GM12801 (cell line): ENCODE results near the gene LACTB.

ENCODE experiments used
- TF ChIP-seq, protein P1 (sequence below): IDR thresholded peaks from one replicate; pipeline ENCODE4 v1.5.1; 2011; ENCODE audit warnings: control low read depth; ENCODE audit not compliant: insufficient read length; ENCODE audit errors: extremely low read depth

Gene LACTB

GRCh38 chr15:63135804-63136203 lies 14.1 kb downstream of the LACTB start:
- TF ChIP-seq, protein P1, sequence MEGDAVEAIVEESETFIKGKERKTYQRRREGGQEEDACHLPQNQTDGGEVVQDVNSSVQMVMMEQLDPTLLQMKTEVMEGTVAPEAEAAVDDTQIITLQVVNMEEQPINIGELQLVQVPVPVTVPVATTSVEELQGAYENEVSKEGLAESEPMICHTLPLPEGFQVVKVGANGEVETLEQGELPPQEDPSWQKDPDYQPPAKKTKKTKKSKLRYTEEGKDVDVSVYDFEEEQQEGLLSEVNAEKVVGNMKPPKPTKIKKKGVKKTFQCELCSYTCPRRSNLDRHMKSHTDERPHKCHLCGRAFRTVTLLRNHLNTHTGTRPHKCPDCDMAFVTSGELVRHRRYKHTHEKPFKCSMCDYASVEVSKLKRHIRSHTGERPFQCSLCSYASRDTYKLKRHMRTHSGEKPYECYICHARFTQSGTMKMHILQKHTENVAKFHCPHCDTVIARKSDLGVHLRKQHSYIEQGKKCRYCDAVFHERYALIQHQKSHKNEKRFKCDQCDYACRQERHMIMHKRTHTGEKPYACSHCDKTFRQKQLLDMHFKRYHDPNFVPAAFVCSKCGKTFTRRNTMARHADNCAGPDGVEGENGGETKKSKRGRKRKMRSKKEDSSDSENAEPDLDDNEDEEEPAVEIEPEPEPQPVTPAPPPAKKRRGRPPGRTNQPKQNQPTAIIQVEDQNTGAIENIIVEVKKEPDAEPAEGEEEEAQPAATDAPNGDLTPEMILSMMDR = no peak

DNA sequence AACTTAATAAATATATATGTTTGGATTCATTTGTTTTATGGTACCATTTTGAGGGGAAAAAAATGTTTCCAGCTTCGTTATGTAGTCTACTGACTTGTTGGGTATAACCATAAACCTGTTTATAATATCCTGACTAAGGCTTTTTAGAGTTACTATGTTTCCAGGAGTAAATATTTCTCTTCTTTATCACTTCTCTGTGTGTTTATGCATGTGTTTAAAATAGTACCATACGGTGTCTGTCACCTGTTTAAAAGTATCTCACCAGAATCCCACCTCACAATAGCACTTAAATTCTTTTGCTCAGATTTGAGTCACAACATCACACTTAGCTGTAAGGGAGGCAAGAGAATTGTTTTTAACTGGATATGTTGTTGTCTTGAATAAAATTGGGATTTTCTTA lies 15.1 kb downstream of the LACTB start:
- TF ChIP-seq, protein P1 = no peak

DNA sequence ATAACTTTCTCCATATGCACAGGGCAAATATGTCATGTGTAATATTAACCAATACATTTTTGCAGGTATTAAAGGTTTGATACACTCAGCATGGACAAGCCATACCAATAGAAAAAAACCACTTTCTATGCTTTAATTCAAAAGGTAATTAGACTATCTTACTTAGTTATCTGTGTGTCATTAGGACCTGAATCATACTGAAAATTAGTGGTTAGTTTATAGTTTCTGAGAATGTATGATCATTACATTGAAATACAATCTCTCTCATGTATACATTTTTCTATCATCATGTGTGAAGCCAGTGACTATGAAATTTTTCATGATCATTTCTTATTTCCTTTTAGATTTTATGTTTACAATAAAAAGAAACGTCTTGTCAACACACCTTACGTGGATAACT lies 19.3 kb downstream of the LACTB start:
- TF ChIP-seq, protein P1 = no peak

DNA sequence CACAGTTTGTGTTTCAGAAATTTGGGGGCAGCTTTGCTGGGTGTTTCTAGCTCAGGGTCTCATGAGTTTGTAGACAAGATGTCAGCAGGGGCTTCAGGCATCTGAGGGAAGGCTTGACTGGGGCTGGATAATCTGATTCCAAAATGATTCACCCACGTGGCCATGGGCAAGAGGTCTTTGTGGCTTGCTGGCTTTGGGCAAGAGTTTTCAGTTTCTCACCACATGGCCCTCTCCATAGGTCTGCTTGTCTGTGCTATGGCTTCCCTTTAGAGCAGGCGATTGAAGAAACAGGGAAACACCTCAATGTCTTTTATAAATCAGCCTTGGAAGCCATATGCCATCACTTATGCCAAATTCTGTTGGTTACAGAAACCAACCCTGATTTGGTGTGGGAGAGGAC lies 23.8 kb downstream of the LACTB start:
- TF ChIP-seq, protein P1 = no peak

- TF ChIP-seq, protein P1 = no peak
Measured at GRCh38 chr15:63146684-63147083, 25.0 kb downstream of the LACTB start.

DNA sequence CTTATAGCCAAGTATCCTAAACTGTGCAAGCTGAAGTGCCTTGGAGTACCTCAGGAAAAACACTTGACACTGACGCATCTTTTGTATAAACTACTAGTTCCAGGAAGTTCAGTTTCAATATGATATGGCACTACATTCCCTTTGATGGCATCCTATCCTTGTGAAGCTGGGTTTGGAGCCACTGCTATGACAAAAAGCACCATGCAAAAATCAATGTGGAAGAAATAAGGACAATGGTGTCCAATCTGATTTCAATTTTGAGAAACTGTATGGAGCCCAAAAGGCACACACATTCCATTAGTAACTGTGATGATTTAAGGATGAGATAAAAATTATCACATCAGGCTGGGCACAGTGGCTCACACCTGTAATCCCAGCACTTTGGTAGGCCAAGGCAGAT lies 30.0 kb downstream of the LACTB start:
- TF ChIP-seq, protein P1 = no peak

DNA sequence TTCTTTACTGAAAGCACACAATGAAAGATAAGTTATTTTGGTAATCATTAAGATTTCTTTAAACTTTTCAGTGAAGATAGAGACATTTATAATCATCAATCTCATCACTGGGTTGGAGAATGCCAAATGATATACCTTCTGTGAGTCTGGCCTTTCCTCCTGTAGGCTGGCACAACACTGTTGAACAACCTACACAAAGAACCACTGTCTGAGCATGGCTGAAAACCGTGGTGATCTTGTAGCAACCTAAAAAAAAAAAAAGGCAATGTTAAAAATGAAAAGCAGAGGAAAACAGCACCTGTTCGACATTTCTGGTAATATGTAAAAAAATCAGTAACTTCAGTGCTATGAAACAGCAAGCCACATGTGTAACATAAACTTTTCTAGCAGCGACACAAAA lies 33.8 kb downstream of the LACTB start:
- TF ChIP-seq, protein P1 = no peak
